Right kidney (tissue), 1 donor: Measurements from ENCODE around the gene CYP4F11.
A peak's percentile ranks its signal among the peaks of the same experiment; 100 is the strongest.
"Not testable (repeated sequence)": the region's sequence is repeated elsewhere in the genome, so short reads cannot be mapped to it uniquely, and the experiment has no call there.

ENCODE experiments used
- DNase-seq: peaks from one replicate; pipeline ENCODE4 v3.0.0-alpha.2; 2016

The CYP4F11 gene

GRCh38 chr19:15923702-15924101 is 10.6 kb downstream of the CYP4F11 start:
- no peak for DNase-seq

- DNase-seq, result no peak
Observed at GRCh38 chr19:15922021-15922420, 12.3 kb downstream of the CYP4F11 start.

GRCh38 chr19:15919243-15919642 is 15.1 kb downstream of the CYP4F11 start:
- DNase-seq, result no peak

GRCh38 chr19:15915109-15915508 is 19.2 kb downstream of the CYP4F11 start:
- DNase-seq, result no peak

GRCh38 chr19:15913830-15914229 is 20.5 kb downstream of the CYP4F11 start:
- DNase-seq, result no peak

- no peak for DNase-seq
Observed at GRCh38 chr19:15913384-15913783, 20.9 kb downstream of the CYP4F11 start.

GRCh38 chr19:15911599-15912235 is 22.6 kb downstream of the CYP4F11 start:
- no peak for DNase-seq

GRCh38 chr19:15905026-15905425 is 29.3 kb downstream of the CYP4F11 start:
- DNase-seq, result no peak

- DNase-seq, result not testable (repeated sequence)
Observed at GRCh38 chr19:15902898-15903297, 31.4 kb downstream of the CYP4F11 start.

GRCh38 chr19:15902254-15902653 is 32.1 kb downstream of the CYP4F11 start:
- DNase-seq, result no peak

- no peak for DNase-seq
Observed at GRCh38 chr19:15900504-15900903, 33.8 kb downstream of the CYP4F11 start.

GRCh38 chr19:15900032-15900431 is 34.3 kb downstream of the CYP4F11 start:
- not testable (repeated sequence) for DNase-seq

GRCh38 chr19:15899561-15899960 is 34.8 kb downstream of the CYP4F11 start:
- DNase-seq, result peak; percentile 19

GRCh38 chr19:15897738-15898276 is 36.5 kb downstream of the CYP4F11 start, which contains the start of gene CYP4F2:
Gene CYP4F2, minus strand, starts transcription at chr19:15898074. Its CDS starts 463 bp downstream, at chr19:15897611.
- DNase-seq, result no peak

- DNase-seq, result no peak
Observed at GRCh38 chr19:15897026-15897737, 37.1 kb downstream of the CYP4F11 start.

- DNase-seq, result no peak
Observed at GRCh38 chr19:15895876-15896430, 38.4 kb downstream of the CYP4F11 start.

- no peak for DNase-seq
Observed at GRCh38 chr19:15894359-15894758, 40.0 kb downstream of the CYP4F11 start.

- DNase-seq, result no peak
Observed at GRCh38 chr19:15893477-15893876, 40.9 kb downstream of the CYP4F11 start.

- DNase-seq, result no peak
Observed at GRCh38 chr19:15892012-15892411, 42.3 kb downstream of the CYP4F11 start.

- no peak for DNase-seq
Observed at GRCh38 chr19:15891434-15891833, 42.9 kb downstream of the CYP4F11 start.

GRCh38 chr19:15889339-15889738 is 45.0 kb downstream of the CYP4F11 start:
- DNase-seq, result not testable (repeated sequence)

GRCh38 chr19:15885919-15886318 is 48.4 kb downstream of the CYP4F11 start:
- DNase-seq, result no peak

- DNase-seq, result no peak
Observed at GRCh38 chr19:15885167-15885566, 49.2 kb downstream of the CYP4F11 start.
